ENCODE measurements around the gene DRD3.

DNA sequence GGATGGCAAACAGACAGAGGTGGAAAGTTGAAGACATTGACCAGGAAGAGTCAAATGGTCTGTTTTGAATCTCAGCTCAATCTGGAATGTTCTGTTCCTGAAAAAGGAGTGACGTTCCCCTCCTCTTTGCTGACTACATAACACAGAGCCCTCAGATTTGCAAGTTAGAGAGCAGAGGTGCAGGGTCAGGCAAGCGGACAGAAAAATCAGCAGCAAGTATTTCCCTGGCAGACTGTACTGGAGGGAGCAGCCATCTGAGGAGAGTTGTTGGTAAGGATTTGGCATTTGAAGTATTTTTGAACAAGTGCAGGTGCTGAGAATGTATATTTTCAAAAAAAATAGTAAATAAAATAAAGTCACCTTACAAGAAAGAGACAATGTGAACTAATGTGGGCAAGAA, 40.9 kb upstream of the DRD3 start:
- TF ChIP-seq, protein P1, sequence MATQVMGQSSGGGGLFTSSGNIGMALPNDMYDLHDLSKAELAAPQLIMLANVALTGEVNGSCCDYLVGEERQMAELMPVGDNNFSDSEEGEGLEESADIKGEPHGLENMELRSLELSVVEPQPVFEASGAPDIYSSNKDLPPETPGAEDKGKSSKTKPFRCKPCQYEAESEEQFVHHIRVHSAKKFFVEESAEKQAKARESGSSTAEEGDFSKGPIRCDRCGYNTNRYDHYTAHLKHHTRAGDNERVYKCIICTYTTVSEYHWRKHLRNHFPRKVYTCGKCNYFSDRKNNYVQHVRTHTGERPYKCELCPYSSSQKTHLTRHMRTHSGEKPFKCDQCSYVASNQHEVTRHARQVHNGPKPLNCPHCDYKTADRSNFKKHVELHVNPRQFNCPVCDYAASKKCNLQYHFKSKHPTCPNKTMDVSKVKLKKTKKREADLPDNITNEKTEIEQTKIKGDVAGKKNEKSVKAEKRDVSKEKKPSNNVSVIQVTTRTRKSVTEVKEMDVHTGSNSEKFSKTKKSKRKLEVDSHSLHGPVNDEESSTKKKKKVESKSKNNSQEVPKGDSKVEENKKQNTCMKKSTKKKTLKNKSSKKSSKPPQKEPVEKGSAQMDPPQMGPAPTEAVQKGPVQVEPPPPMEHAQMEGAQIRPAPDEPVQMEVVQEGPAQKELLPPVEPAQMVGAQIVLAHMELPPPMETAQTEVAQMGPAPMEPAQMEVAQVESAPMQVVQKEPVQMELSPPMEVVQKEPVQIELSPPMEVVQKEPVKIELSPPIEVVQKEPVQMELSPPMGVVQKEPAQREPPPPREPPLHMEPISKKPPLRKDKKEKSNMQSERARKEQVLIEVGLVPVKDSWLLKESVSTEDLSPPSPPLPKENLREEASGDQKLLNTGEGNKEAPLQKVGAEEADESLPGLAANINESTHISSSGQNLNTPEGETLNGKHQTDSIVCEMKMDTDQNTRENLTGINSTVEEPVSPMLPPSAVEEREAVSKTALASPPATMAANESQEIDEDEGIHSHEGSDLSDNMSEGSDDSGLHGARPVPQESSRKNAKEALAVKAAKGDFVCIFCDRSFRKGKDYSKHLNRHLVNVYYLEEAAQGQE (IDR thresholded peaks at IDR 0.05; ENCODE audit: insufficient replicate concordance, low read depth), result no peak
- TF ChIP-seq, protein P2, sequence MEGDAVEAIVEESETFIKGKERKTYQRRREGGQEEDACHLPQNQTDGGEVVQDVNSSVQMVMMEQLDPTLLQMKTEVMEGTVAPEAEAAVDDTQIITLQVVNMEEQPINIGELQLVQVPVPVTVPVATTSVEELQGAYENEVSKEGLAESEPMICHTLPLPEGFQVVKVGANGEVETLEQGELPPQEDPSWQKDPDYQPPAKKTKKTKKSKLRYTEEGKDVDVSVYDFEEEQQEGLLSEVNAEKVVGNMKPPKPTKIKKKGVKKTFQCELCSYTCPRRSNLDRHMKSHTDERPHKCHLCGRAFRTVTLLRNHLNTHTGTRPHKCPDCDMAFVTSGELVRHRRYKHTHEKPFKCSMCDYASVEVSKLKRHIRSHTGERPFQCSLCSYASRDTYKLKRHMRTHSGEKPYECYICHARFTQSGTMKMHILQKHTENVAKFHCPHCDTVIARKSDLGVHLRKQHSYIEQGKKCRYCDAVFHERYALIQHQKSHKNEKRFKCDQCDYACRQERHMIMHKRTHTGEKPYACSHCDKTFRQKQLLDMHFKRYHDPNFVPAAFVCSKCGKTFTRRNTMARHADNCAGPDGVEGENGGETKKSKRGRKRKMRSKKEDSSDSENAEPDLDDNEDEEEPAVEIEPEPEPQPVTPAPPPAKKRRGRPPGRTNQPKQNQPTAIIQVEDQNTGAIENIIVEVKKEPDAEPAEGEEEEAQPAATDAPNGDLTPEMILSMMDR (IDR thresholded peaks at IDR 0.05; ENCODE audit: insufficient read depth, low read length), result no peak
